HG03575 (cell line): ENCODE measurements around the gene NBPF3.
"Not testable (repeated sequence)": the region's sequence is repeated elsewhere in the genome, so short reads cannot be mapped to it uniquely, and the experiment has no call there.

Experiments used
- ATAC-seq: cut with Tn5 transposase; IDR thresholded peaks from one replicate; pipeline ENCODE4 v1.9.1; 2021; ENCODE audit not compliant: unreplicated experiment, insufficient number of reproducible peaks, low FRiP score; ENCODE audit errors: extremely low read depth

NBPF3 gene, protein sequence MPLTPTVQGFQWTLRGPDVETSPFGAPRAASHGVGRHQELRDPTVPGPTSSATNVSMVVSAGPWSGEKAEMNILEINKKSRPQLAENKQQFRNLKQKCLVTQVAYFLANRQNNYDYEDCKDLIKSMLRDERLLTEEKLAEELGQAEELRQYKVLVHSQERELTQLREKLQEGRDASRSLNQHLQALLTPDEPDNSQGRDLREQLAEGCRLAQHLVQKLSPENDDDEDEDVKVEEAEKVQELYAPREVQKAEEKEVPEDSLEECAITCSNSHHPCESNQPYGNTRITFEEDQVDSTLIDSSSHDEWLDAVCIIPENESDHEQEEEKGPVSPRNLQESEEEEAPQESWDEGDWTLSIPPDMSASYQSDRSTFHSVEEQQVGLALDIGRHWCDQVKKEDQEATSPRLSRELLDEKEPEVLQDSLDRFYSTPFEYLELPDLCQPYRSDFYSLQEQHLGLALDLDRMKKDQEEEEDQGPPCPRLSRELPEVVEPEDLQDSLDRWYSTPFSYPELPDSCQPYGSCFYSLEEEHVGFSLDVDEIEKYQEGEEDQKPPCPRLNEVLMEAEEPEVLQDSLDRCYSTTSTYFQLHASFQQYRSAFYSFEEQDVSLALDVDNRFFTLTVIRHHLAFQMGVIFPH

DNA sequence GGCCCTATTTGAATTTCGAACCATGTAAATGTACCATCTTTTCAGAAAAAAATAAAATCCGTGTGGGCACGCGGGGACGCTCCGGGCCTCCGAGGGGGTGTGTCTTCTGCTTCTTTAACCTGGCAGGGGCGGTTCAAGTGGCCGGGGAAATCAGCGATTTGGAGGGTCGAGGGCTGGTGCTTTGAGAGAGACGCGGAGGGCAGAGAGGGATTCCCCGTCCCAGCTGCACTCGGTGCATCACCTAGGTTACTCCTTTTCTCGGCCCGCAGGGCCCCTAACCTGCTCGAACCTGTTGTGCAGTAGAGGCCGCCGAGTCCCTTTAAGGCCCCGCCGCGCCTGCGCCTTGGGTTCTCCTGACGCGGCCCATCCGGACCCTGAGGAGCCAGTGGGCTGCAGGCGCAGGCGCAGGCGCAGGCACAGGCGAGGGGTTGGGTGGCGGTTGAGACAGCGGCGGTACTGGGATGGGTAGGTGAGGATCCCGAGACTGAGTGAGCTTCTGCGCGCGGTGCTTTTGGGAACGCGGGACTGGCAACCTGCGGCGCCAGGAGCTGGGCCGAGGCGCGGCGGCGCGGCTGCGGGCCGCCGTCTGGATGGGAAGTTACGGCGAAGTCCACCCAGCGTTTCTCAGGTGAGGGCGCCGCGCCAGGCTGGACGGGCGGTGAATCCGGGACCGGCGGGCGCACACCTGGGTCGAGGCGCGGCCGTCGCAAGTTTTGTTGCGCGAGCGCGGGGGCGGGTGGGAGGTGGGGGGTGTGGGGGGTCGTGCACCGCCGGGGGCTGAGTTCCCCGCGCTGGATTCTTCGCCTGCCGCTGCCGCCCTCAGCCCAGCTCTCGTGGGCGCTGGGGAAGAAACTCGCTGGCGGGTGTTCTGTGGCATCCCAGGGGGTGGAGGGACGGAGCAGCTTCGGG lies at the start of gene NBPF3:
Gene NBPF3 (plus strand): TSS at position 417 of the 909 bp plus-strand sequence. CDS start 4,950 bp downstream, outside the sequence.
- ATAC-seq = no peak

GRCh38 chr1:21391497-21391896 lies 48.4 kb upstream of the NBPF3 start:
- ATAC-seq = no peak

GRCh38 chr1:21392587-21393263 lies 47.2 kb upstream of the NBPF3 start:
- no peak for ATAC-seq

DNA sequence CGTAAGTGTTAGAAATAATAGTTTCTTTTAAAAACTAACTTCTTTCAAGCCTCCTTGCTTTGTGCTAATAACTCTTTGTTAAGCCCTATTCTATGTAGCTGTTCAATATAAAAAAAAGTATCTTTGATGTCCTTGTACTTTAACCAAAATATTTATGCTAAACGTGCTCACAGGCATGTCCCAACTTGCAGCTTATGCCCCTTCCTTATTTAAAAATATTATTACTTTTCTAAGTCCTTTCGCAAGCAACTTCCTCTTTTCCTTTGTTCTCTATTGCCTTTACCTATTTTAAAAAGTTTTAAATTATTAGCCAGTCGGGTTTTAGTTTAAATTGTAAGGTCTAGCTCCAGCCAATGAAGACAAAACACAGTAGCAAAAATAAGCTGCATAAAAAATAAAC lies 43.4 kb upstream of the NBPF3 start:
- no peak for ATAC-seq

DNA sequence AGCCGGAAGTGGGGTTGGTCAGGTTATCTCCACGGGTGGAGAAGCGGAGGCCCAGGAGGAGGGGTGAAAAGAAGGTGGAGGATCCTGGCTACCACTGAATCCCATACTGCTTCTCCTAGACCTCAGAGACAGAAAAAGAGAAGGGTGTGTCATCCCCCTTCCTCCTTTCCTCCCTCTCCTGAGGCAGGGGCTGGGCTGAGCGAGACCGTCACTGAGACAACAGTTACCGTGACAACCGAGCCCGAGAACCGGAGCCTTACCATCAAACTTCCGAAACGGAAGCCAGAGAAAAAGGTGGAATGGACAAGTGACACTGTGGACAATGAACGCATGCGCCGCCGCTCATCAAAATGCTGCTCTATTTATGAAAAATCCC lies 42.1 kb upstream of the NBPF3 start:
- ATAC-seq = no peak

DNA sequence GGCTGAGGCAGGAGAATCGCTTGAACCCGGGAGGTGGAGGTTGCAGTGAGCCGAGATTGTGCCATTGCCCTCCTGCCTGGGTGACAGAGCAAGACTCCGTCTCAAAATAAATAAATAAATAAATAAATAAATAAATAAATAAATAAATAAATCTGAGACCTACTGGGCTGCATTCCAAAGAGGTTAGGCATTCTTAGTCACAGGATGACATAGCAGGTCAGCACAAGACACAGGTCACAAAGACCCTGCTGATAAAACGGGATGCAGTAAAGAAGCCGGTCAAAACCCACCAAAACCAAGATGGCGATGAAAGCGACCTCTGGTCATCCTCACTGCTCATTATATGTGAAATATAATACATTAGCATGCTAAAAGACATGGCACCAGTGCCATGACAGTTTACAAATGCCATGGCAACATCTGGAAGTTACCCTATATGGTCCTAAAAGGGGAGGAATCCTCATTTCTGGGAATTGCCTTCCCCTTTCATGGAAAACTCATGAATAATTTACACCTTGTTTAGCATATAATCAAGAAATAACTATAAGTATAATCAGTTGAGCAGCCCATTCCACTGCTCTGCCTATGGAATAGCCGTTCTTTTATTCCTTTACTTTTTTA lies 38.1 kb upstream of the NBPF3 start:
- ATAC-seq = not testable (repeated sequence)

- ATAC-seq = no peak
These were observed 33.3 kb upstream of the NBPF3 start for GRCh38 chr1:21406659-21407058.

- not testable (repeated sequence) for ATAC-seq
These were observed 30.0 kb upstream of the NBPF3 start for GRCh38 chr1:21409897-21410296.

DNA sequence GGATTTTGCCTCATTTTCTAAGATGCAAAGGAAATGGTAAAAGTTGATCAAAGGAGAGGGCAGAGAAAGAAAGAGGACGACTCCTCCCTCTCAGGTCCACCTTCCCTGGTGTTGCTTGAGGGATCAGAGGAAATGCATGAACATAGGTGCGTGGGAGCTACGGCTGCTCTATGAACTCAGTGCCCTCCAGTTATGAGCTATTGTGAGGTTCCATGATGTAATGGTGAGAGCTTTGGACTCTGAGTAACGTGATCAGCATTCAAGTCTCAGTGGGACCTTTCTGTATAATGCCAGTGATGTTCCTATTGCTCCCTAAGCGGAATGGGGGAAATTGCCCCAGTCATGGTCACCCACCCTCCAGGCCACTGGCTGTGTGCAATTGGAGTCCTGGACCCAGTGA lies 25.9 kb upstream of the NBPF3 start:
- no peak for ATAC-seq

GRCh38 chr1:21420378-21420777 lies 19.6 kb upstream of the NBPF3 start:
- not testable (repeated sequence) for ATAC-seq

- not testable (repeated sequence) for ATAC-seq
These were observed 18.6 kb upstream of the NBPF3 start for GRCh38 chr1:21421307-21421706.

DNA sequence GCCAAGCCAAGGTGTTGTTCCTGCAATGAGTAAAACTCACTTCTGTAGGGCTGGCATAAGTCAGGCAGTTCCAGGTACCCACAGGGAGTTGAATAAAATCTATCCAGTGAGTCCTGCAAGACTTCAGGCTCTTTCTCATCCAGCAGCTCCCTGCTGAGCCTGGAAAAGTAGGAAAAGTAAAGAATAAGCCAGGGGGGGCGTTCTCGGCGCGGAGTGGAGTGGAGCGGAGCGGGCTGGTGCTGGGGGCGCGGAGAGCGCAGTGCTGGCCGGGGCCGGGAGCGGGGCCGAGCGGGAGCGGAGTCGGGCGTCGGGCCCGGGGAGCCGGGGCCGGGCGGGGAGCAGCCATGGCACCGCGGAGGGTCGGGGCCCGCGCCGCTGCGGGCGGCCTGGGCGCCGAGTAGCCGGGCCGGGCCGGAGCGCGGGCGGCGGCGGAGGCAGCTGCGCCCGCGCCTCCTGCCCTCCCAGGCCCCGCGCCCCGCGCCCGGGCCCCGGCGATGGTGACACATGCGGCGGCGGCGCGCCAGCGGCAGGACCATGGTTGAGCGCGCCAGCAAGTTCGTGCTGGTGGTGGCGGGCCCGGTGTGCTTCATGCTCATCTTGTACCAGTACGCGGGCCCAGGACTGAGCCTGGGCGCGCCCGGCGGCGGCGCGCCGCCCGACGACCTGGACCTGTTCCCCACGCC lies 12.0 kb upstream of the NBPF3 start:
- not testable (repeated sequence) for ATAC-seq

- ATAC-seq = not testable (repeated sequence)
These were observed 11.4 kb upstream of the NBPF3 start for GRCh38 chr1:21428481-21429073.

DNA sequence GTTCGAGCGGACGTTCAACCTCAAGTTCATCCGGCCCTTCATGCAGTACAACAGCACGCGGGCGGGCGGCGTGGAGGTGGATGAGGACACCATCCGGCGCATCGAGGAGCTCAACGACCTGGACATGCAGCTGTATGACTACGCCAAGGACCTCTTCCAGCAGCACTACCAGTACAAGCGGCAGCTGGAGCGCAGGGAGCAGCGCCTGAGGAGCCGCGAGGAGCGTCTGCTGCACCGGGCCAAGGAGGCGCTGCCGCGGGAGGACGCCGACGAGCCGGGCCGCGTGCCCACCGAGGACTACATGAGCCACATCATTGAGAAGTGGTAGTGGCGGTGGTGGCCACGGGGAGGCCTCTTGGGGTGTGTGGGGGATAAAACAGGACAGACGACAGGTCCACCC lies 10.7 kb upstream of the NBPF3 start:
- ATAC-seq = not testable (repeated sequence)

DNA sequence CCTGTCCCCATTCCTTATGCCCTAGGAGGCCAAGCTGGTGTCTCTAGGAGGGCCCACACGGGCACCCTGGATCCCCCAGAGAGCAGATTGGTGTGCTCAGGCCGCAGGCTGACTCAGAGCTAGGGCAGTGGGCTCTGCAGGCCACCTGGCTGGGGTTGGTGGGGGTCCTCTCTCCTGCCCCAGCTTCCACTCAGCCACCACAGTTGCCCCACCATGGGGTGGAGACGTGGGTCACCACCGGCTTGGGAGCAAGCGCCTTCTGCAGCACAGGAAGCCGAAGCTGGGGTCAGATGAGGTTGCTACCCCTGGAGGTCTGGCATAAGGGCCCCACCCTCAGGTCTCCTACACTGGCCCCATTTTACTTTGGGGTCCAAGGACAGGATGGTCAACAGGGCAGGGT lies 9.1 kb upstream of the NBPF3 start:
- ATAC-seq = not testable (repeated sequence)

DNA sequence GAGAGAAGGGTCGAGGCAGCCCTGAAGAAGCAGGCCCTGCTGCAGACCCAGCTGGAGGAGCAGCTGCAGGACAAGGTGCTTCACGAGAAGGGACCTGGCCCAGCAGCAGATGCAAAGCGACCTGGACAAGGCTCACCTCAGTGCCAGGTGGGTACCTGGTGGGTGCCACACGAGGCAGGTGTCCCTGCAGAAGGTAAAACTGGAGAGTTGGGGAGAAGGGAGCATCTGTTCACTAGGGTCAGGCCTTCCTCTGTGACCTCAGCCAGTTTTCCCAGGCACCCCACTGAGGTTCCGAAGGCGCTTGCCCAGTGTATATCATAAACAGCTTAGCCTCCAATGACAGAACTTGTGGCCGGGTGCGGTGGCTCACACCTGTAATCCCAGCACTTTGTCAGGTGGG lies 5.5 kb upstream of the NBPF3 start:
- no peak for ATAC-seq

DNA sequence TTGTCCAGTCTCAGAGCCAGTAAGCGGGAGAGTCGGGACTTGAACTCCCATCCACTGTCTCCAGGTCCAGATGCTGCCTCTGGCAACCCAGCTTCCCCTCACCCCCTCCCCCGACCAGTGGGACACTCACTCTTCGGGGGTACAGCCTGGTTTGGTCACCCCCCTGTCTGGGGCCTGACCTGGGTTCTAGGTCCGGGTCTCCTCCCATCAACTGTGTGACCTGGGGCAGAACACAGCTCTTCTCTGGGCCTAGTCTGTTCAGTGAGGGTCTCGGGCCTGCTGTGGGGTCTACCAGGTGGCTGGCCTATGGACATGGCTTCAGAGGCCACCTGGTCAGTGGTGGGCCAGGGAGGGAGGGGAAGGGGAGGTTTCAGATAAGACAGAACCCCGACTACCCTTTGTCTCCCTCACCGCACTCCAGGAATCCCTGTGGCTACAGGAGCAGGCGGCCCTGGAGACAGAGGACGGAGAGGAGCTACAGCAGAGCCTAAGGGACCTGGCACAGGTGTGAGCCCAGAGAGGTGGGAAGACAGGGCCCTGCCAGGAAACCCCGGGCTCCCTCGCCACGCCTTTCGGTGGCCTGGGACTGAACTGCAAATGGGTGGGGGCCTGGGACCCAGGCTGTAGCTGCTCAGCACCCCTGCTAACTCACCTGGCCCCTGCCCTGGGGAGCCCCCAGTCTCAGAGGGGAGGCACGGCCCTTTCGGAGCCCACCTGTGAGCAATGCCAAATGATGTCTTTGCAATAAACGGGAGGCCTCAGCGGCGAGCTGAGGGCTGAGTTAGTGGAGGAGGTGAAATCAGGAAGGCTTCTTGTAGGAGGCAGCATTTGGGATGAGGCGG lies 4.1 kb upstream of the NBPF3 start:
- ATAC-seq = no peak
